K562 (cell line): ENCODE measurements around the gene SENP7. TPM values are rescaled to one million over a fixed set of nuclear protein-coding genes. Genes with fewer than 3 reads are reported as not detected.

Experiments
- ATAC-seq: fragments of 200-7000 bp; cut with Tn5 transposase; 3 replicates; pipeline ENCODE4 v1.9.1; 2020; ENCODE audit warnings: moderate library complexity
- BruUV-seq: library from RNA; stranded (reverse); fragments of 400-500 nt; replicated peaks from 2 replicates; lab custom pipeline; 2021; lab: Mats Ljungman, UMichigan
- CTCF ChIA-PET: fragments of 300-600 bp; formaldehyde crosslinking; extraction: SDS; loops from one replicate; lab custom pipeline; 2021; ENCODE audit warnings: low intra/inter-chr PET ratio; lab: Yijun Ruan, JAX
- POLR2A ChIA-PET: fragments of 300-600, 350-650 bp; sonication (Branson Sonifier 250); formaldehyde crosslinking; extraction: SDS; loops from one replicate; lab custom pipeline; 2021; ENCODE audit warnings: antibody characterized with exemption, inconsistent platforms; lab: Yijun Ruan, JAX
- DNase-seq, 4 experiments: peaks; one replicate each; pipeline versions ENCODE4 v3.0.0 to v3.0.0-alpha.2; 2011 to 2018; ENCODE audit warnings: low spot score in 3 of 4, mixed read lengths in 3 of 4; ENCODE audit errors: extremely low read depth in 1 of 4
- FAIRE-seq: peaks from 2 replicates; lab custom pipeline; 2011; peaks lifted over from hg19 to GRCh38; lab: Jason Lieb, UNC
- H2AFZ ChIP-seq: 2 replicates; pipeline ENCODE4 v1.6.0; 2011; ENCODE audit warnings: low read depth, low read length, control low read depth, inconsistent platforms
- H3K27ac ChIP-seq: fragments of 200-600 bp; 3 replicates; pipeline ENCODE4 v1.8.0; 2011; ENCODE audit warnings: low read depth, mild to moderate bottlenecking, control low read depth, inconsistent platforms, low read length, moderate library complexity, mixed read lengths; ENCODE audit errors: extremely low read depth
- H3K27me3 ChIP-seq, 2 experiments: fragments of 300-600 bp in 1 of 2; 2 replicates in 1 of 2; 3 replicates in 1 of 2; pipeline versions ENCODE4 v1.6.0 to v1.8.0; 2011; ENCODE audit warnings: inconsistent platforms in 2 of 2, low read length in 2 of 2, mild to moderate bottlenecking in 1 of 2, mixed read lengths in 1 of 2, moderate library complexity in 1 of 2; ENCODE audit not compliant: control insufficient read depth in 2 of 2, insufficient read depth in 2 of 2
- H3K36me3 ChIP-seq: fragments of 300-600 bp; 3 replicates; pipeline ENCODE4 v1.8.0; 2011; ENCODE audit warnings: mild to moderate bottlenecking, low read length, inconsistent platforms; ENCODE audit not compliant: control insufficient read depth, insufficient read depth
- H3K4me1 ChIP-seq, 2 experiments: fragments of 200-600 bp in 1 of 2; replicated peaks in 1 of 2; 2 replicates in 1 of 2; 3 replicates in 1 of 2; pipeline versions ENCODE4 v1.5.1 to v1.8.0; 2011; ENCODE audit warnings: inconsistent platforms in 2 of 2, low read length in 2 of 2, mild to moderate bottlenecking in 1 of 2, mixed read lengths in 1 of 2, moderate library complexity in 1 of 2; ENCODE audit not compliant: control insufficient read depth in 2 of 2, insufficient read depth in 2 of 2
- H3K4me2 ChIP-seq: 2 replicates; pipeline ENCODE4 v1.6.1; 2011; ENCODE audit warnings: low read length, control low read depth, inconsistent platforms, mixed read lengths; ENCODE audit not compliant: insufficient read depth
- H3K4me3 ChIP-seq: fragments of 200-600 bp; sonication (generic), shearing (Covaris generic); 2 replicates; pipeline ENCODE4 v1.5.1; 2016; ENCODE audit warnings: control low read depth, inconsistent platforms
- H3K79me2 ChIP-seq: fragments of 200-600 bp; 3 replicates; pipeline ENCODE4 v1.8.0; 2011; ENCODE audit warnings: low read length, inconsistent platforms; ENCODE audit not compliant: control insufficient read depth, insufficient read depth
- H3K9ac ChIP-seq, 2 experiments: 2 replicates each; pipeline versions ENCODE4 v1.6.0 to v1.6.1; 2011; ENCODE audit warnings: low read depth in 2 of 2, low read length in 2 of 2, control low read depth in 1 of 2, inconsistent platforms in 1 of 2, mild to moderate bottlenecking in 1 of 2, mixed read lengths in 1 of 2; ENCODE audit not compliant: insufficient read depth in 1 of 2
- H3K9me1 ChIP-seq: one replicate; pipeline ENCODE4 v1.6.0; 2011; ENCODE audit warnings: inconsistent platforms, mild to moderate bottlenecking, low read length, moderate library complexity; ENCODE audit not compliant: control insufficient read depth, insufficient read depth
- H3K9me3 ChIP-seq: replicated peaks from 2 replicates; pipeline ENCODE4 v1.5.1; 2011; ENCODE audit warnings: low read depth, low read length, inconsistent platforms; ENCODE audit not compliant: control insufficient read depth, insufficient read depth
- H4K20me1 ChIP-seq: replicated peaks from 2 replicates; pipeline ENCODE4 v1.6.1; 2011; ENCODE audit warnings: low read length, inconsistent platforms, mixed read lengths; ENCODE audit not compliant: control insufficient read depth, insufficient read depth
- FOXP4 ChIP-seq: sonication (generic); formaldehyde crosslinking; IDR thresholded peaks from 2 replicates; pipeline ENCODE4 v1.8.0; 2022; ENCODE audit warnings: mild to moderate bottlenecking, missing genetic modification reagents, borderline replicate concordance
- ILF3 ChIP-seq: fragments of 450-650 bp; IDR thresholded peaks from 2 replicates; pipeline ENCODE4 v1.6.1; 2018; ENCODE audit warnings: antibody characterized with exemption, mild to moderate bottlenecking, moderate library complexity, borderline replicate concordance
- KLF13 ChIP-seq: fragments of 450-650 bp; IDR thresholded peaks from 2 replicates; pipeline ENCODE4 v1.6.1; 2016; ENCODE audit warnings: missing genetic modification characterization, low read depth, mild to moderate bottlenecking, missing compliant biosample characterization, moderate library complexity, borderline replicate concordance
- MEIS2 ChIP-seq: fragments of 450-650 bp; IDR thresholded peaks from 2 replicates; pipeline ENCODE4 v1.6.1; 2014; ENCODE audit warnings: mild to moderate bottlenecking; ENCODE audit not compliant: partially characterized antibody
- NRF1 ChIP-seq, 2 experiments: fragments of 450-650 bp; IDR thresholded peaks in 1 of 2; conservative IDR thresholded peaks in 1 of 2; 2 replicates each; pipeline ENCODE4 v1.6.1; 2014; ENCODE audit warnings: mild to moderate bottlenecking in 2 of 2
- PCBP2 ChIP-seq: fragments of 200-400 bp; formaldehyde crosslinking; IDR thresholded peaks from 2 replicates; pipeline ENCODE4 v1.6.1; 2018; ENCODE audit warnings: low read length, low read depth, mild to moderate bottlenecking, moderate library complexity; ENCODE audit not compliant: poor library complexity, severe bottlenecking
- SNRNP70 ChIP-seq: fragments of 200-400 bp; formaldehyde crosslinking; optimal IDR thresholded peaks from 2 replicates; pipeline ENCODE3; 2017; ENCODE audit warnings: low read depth, low read length
- STAT5B ChIP-seq: fragments of 250-450 bp; sonication (Bioruptor Pico); IDR thresholded peaks from 2 replicates; pipeline ENCODE4 v1.8.0; 2021; ENCODE audit warnings: mild to moderate bottlenecking, inconsistent platforms
- THRB ChIP-seq: fragments of 450-650 bp; formaldehyde crosslinking; conservative IDR thresholded peaks from 2 replicates; pipeline ENCODE4 v1.4.0; 2022; ENCODE audit warnings: mild to moderate bottlenecking, missing genetic modification characterization
- ZNF143 ChIP-seq: sonication (generic); formaldehyde crosslinking; IDR thresholded peaks from 2 replicates; pipeline ENCODE4 v1.9.0; 2022; ENCODE audit warnings: mild to moderate bottlenecking, missing genetic modification reagents
- ZNF699 ChIP-seq: fragments of 250-450 bp; sonication (Bioruptor Pico); IDR thresholded peaks from 2 replicates; pipeline ENCODE4 v1.8.0; 2021; ENCODE audit warnings: mild to moderate bottlenecking, moderate library complexity; ENCODE audit not compliant: insufficient replicate concordance
- WGBS: fragments of 100-300 bp; shearing (Covaris generic); methylation state at CpG from one replicate; pipeline ENCODE4 v1.1.6; 2016; ENCODE audit warnings: low coverage, mixed read lengths; ENCODE audit not compliant: insufficient coverage; ENCODE audit errors: missing lambda C conversion rate; 5-methylcytosine and 5-hydroxymethylcytosine counted together
- in situ Hi-C: fragments of 300-500 bp; cut with MboI; formaldehyde crosslinking; loops from 4 replicates; pipeline ENCODE4 v1.15.0; 2018; ENCODE audit warnings: inconsistent platforms, mixed read lengths
- intact Hi-C: fragments of 100-400 bp; cut with micrococcal nuclease; formaldehyde crosslinking; loops from 2 replicates; pipeline ENCODE4 v1.14.2; 2022
- polyA plus RNA-seq, 8 experiments: library from polyadenylated mRNA; depleted of rRNA in 4 of 8; stranded (reverse) in 5 of 8; unstranded in 3 of 8; fragments of >200 nt; fragmentation: Nextera tagmentation in 2 of 8; fragmentation: Illumina TruSeq in 1 of 8; extraction: Ambion mirVana in 2 of 8; extraction: Trizol in 1 of 8; gene quantifications; 2 replicates each; pipeline versions ENCODE4 v1.2.1 to v1.2.3, GENCODE V29; 2011 to 2014; ENCODE audit warnings: inconsistent platforms in 1 of 8, missing spikeins in 1 of 8
- total RNA-seq, 7 experiments: library from RNA; depleted of rRNA in 6 of 7; stranded (reverse); fragments of >200 nt in 6 of 7; fragmentation: Illumina TruSeq in 2 of 7; extraction: Trizol in 2 of 7; gene quantifications; 2 replicates each; pipeline versions ENCODE4 v1.2.1 to v1.2.3, GENCODE V29; 2011 to 2021; ENCODE audit warnings: low replicate concordance in 1 of 7
- TF ChIP-seq, protein P1 (sequence below): fragments of 250-450 bp; sonication (Bioruptor Pico); IDR thresholded peaks from 2 replicates; pipeline ENCODE4 v1.4.0; 2020; ENCODE audit warnings: mild to moderate bottlenecking, moderate library complexity

The SENP7 gene
- total and polyA plus RNA-seq, 9 of the 15 experiments (the other 6 are each of a cell fraction or from before 2014, with no cell fraction given): 4.1 to 21.9 (median 10.7) TPM

- BruUV-seq: no TSS peak
- Histone ChIP-seq H3K9ac (no peak overlapping the region), H2AFZ (peak overlapping the region; percentile 44; the same call in 1 of the 2 replicates), H3K4me1 (peaks cover 0 to 5% of the 10 kb centered on the region in 2 experiments; a peak in 2 of 5 replicates), H3K9me3 (no peaks in the 10 kb centered on the region), H3K36me3 (peaks cover 20% of the 10 kb centered on the region; the same call in 2 of the 3 replicates), H3K79me2 (no peaks in the 10 kb centered on the region), H3K27ac (no peak overlapping the region; the same call in 2 of the 3 replicates), H3K9me1 (no peaks in the 10 kb centered on the region), H4K20me1 (no peaks in the 10 kb centered on the region), H3K27me3 (no peaks in the 10 kb centered on the region), H3K4me3 (no peak overlapping the region), H3K4me2 (peak overlapping the region; percentile 12; the same call in 1 of the 2 replicates)
- WGBS: 10% methylated on average over 7 of the region's 7 CpGs
- TF ChIP-seq PCBP2 (no peak), FOXP4 (CRISPR knock-in tag) (no peak), ZNF143 (no peak), KLF13 (tag) (no peak), NRF1 (conservative IDR thresholded peaks at IDR 0.05 in 1 of 2, IDR thresholded peaks at IDR 0.05 in 1 of 2) (no peak), MEIS2 (no peak), ZNF699 (CRISPR knock-in tag) (no peak), THRB (CRISPR knock-in tag) (no peak), ILF3 (no peak), SNRNP70 (no peak), STAT5B (CRISPR knock-in tag) (no peak)
- TF ChIP-seq, protein P1, sequence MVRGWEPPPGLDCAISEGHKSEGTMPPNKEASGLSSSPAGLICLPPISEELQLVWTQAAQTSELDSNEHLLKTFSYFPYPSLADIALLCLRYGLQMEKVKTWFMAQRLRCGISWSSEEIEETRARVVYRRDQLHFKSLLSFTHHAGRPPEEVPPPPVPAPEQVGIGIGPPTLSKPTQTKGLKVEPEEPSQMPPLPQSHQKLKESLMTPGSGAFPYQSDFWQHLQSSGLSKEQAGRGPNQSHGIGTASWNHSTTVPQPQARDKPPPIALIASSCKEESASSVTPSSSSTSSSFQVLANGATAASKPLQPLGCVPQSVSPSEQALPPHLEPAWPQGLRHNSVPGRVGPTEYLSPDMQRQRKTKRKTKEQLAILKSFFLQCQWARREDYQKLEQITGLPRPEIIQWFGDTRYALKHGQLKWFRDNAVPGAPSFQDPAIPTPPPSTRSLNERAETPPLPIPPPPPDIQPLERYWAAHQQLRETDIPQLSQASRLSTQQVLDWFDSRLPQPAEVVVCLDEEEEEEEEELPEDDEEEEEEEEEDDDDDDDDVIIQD (CRISPR knock-in tag): no peak
- in situ Hi-C loops (no loop called here), intact Hi-C loops (no loop called here)
- CTCF ChIA-PET: no interaction called here
- ATAC-seq (peak; percentile 95), DNase-seq (peak in 1 of 4 experiments; percentile 51), FAIRE-seq (peak; percentile 54)
- POLR2A ChIA-PET: no interaction called here
Measured at GRCh38 chr3:101333883-101334282, 179.1 kb downstream of the SENP7 start.
